ENCODE data around the gene RAET1G. TPM values are rescaled to one million over a fixed set of nuclear protein-coding genes. Genes with fewer than 3 reads are reported as not detected.
A peak's percentile ranks its signal among the peaks of the same experiment; 100 is the strongest.

RAET1G gene
- total and polyA plus RNA-seq, 9 of the 15 experiments (the other 6 are each of a cell fraction or from before 2014, with no cell fraction given) = 0.11 TPM; not detected in 8

GRCh38 chr6:149963462-149964307, 40.8 kb upstream of the RAET1G start, which contains the start of gene ULBP1 (continued):
- TF ChIP-seq MGA (IDR thresholded peaks at IDR 0.05) (peak; percentile 98), ELF4 (CRISPR knock-in tag; IDR thresholded peaks at IDR 0.05) (no peak), BCL6 (CRISPR knock-in tag; IDR thresholded peaks at IDR 0.05) (no peak), REST (IDR thresholded peaks at IDR 0.05; ENCODE audit: borderline replicate concordance) (peak; percentile 35; the same call in 1 of the 2 replicates), REST (CRISPR knock-in tag; IDR thresholded peaks at IDR 0.05; ENCODE audit: low read depth) (0 out of 2 replicates have a peak, but pooled peaks have one; percentile 26), NR2C2 (CRISPR knock-in tag; IDR thresholded peaks at IDR 0.05) (no peak), NR2C2 (tag; IDR thresholded peaks at IDR 0.05) (peak; percentile 45; the same call in 1 of the 2 replicates), IRF2 (CRISPR knock-in tag; IDR thresholded peaks at IDR 0.05) (no peak)
